ENCODE results near the gene MARK3. TPM values are rescaled to one million over a fixed set of nuclear protein-coding genes. Genes with fewer than 3 reads are reported as not detected.
"Not testable (repeated sequence)": the region's sequence is repeated elsewhere in the genome, so short reads cannot be mapped to it uniquely, and the experiment has no call there.

The MARK3 gene
- total RNA-seq, 2 experiments from 2014 or later: 87.4 to 88.0 TPM

DNA sequence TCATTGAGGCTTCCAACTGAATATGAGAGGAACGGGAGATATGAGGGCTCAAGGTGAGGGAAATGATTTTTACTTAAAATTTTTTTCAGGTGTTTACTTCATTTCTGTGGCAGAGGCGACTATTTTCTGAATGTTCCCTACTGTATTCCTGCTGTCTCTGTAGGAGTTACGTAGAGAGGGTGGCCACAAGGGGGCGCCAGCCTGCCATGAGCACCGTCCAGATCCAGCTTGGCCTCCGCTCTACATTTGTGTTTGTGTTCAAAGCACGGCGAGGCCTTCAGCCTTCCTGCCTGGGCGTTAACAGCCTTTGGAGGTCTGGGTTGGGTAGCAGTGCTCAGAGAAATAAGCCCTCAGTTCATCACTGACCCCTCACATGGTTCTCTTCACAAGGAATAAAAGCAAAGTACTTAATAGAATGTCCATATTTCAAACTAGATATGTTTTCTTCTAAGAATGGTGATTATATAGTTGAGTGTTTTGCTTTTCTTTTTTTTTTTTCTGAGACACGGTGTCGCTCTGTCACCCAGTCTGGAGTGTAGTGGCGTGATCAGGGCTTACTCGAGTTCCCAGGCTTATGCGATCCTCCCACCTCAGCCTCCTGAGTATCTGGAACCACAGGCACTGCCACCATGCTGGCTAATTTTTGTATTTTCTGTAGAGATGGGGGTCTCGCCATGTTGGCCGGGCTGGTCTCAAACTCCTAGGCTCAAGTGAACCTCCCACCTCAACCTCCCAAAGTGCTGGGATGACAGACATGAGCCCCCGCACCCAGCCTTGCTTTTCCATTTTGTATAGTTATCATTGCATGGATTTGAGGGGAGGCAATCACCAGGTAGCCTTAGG, 115.2 kb downstream of the MARK3 start:
- DNase-seq (peak; percentile 82), ATAC-seq (ENCODE audit: low read depth) (peak; percentile 89)
- Mint-ChIP-seq H3K27ac (no peak overlapping the region), H3K36me3 (peaks cover 13% of the 10 kb centered on the region), H3K4me3 (no peak overlapping the region), H3K27me3 (no peaks in the 10 kb centered on the region), H3K9me3 (no peaks in the 10 kb centered on the region), H3K4me1 (peaks cover 5% of the 10 kb centered on the region)
- POLR2A ChIA-PET: no interaction called here

DNA sequence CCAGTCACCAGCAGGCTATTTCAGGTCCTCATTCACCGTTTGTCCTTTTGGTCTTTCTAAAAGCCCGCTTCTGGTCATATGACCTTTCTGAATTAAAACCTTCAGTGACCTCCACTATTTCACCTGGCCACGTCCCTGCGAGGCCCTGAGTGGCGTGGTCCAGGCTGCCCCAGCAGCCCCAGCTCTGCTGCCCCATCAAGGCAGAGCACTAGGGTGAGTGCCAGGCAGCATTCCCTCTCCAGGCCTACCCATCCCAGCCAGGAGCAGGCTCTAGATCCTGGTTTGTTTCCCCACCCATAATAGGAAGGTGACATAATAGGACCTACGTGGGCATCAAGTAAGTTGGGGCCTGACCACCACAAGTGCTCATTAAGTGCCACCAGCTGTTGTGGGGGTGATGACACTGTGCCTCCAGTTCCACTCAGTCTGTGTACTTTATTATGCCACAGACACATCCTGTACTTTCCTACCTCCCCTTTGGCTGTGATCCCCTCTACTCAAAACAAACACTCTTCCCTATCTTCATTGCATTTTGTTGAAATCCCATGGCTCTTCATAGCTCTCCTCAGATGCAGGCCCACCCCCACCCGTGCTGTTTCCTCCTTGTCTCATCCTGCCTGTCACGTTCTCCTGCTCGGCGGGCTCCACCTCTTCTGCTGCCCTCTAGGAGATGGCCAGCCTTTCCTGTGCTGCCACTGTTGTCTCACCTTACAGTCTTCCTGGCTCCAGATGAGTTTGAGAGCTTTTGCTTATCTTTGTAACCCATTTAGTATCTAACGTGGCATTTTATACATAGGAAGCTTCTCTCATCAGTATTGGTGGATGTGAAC, 116.0 kb downstream of the MARK3 start:
- peaks cover 15% of the 10 kb centered on the region for H3K36me3 Mint-ChIP-seq
- no peak for DNase-seq
- peaks cover 5% of the 10 kb centered on the region for H3K4me1 Mint-ChIP-seq
- no peak overlapping the region for H3K4me3 Mint-ChIP-seq
- H3K27ac Mint-ChIP-seq: no peak overlapping the region
- no peaks in the 10 kb centered on the region for H3K9me3 Mint-ChIP-seq
- ATAC-seq (ENCODE audit: low read depth): no peak
- H3K27me3 Mint-ChIP-seq: no peaks in the 10 kb centered on the region
- POLR2A ChIA-PET: no interaction called here

DNA sequence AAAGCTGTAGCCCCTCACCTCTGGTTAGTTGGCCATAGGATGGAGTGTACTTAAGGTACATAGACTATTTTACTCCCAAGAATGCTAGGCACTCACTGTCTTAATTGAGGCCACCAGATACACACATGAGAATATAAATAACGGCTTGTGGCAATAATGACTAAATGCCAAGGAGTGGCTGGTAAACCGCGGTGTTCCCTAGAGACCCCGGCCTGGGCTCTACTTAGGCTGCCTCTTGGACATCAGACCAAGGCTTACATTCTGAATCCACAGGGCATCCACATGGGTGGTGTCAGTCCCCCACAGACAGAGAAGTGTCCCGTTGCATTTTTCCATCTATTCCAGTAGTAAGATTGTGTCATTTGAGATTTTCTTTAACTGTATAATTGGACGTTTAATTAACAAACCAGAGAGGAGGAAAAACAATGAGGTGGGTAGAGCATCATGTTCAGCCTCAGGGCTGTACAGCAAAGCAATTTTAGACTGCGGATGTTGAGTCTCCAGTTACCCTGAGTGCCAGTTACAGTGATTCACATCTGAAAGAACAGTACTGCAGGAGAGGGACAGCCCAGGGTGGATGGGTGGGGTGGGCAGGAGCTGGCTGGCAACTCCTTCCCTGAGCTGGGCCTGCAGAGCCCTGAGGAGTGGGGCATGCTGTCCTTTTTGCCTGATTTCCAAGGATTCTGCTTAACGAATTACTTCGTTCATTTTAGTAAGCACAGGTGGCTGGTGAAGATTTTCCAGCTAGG, 116.9 kb downstream of the MARK3 start:
- ATAC-seq (ENCODE audit: low read depth): no peak
- Mint-ChIP-seq H3K27ac (no peak overlapping the region), H3K36me3 (peaks cover 15% of the 10 kb centered on the region)

DNA sequence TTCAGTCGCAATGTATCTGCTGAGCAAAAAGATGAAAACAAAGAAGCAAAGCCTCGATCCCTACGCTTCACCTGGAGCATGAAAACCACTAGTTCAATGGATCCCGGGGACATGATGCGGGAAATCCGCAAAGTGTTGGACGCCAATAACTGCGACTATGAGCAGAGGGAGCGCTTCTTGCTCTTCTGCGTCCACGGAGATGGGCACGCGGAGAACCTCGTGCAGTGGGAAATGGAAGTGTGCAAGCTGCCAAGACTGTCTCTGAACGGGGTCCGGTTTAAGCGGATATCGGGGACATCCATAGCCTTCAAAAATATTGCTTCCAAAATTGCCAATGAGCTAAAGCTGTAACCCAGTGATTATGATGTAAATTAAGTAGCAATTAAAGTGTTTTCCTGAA, 117.7 kb downstream of the MARK3 start:
- Mint-ChIP-seq H3K27me3 (no peaks in the 10 kb centered on the region), H3K27ac (no peak overlapping the region), H3K9me3 (no peaks in the 10 kb centered on the region), H3K4me3 (no peak overlapping the region), H3K36me3 (peaks cover 15% of the 10 kb centered on the region), H3K4me1 (peaks cover 5% of the 10 kb centered on the region)
- no peak for DNase-seq
- ATAC-seq (ENCODE audit: low read depth): no peak
- POLR2A ChIA-PET: no interaction called here

More for the DNA sequence above, 116.9 kb downstream of the MARK3 start:
- Mint-ChIP-seq H3K27me3 (no peaks in the 10 kb centered on the region), H3K4me3 (no peak overlapping the region), H3K9me3 (no peaks in the 10 kb centered on the region), H3K4me1 (peaks cover 5% of the 10 kb centered on the region)
- POLR2A ChIA-PET: no interaction called here
- DNase-seq: no peak

DNA sequence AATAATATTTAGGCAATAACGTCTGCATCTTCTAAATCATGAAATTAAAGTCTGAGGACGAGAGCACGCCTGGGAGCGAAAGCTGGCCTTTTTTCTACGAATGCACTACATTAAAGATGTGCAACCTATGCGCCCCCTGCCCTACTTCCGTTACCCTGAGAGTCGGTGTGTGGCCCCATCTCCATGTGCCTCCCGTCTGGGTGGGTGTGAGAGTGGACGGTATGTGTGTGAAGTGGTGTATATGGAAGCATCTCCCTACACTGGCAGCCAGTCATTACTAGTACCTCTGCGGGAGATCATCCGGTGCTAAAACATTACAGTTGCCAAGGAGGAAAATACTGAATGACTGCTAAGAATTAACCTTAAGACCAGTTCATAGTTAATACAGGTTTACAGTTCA, 118.1 kb downstream of the MARK3 start:
- no peaks in the 10 kb centered on the region for H3K27me3 Mint-ChIP-seq
- POLR2A ChIA-PET: interaction anchor here (0.6 kb wide), 1 partner anchor 410 kb away, joined by 4 read pairs; no protein-coding TSS in a partner anchor
- no peak overlapping the region for H3K27ac Mint-ChIP-seq

DNA sequence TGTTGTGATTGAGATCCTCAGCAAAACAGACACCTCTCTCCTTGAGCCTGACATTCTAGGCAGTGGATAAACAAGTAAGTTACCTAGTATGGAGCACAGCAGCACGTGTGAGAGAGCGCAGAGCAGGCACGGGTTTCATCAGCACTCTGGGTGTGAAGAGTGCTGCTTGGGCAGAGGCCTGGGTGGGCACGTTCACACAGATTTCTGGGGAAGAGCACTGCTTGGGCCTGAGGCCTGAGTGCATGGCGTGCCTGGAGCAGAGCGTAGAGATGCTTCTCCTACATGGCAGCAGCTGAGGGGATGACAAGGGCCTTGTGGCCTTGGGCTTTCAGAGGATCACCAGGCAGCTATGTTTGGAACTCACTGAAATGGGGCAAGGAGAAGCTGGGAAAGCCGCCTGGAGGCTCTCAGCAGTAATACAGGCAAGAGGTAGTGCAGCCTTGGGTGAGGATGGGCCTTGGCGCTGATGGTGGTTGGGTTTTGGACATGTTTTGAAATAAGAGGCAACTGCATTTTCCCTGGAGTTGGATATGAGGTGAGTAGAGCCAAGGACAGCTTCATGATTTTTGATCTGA, 119.9 kb downstream of the MARK3 start:
- H3K9me3 Mint-ChIP-seq: no peaks in the 10 kb centered on the region
- no peak overlapping the region for H3K27ac Mint-ChIP-seq
- H3K27me3 Mint-ChIP-seq: no peaks in the 10 kb centered on the region
- H3K36me3 Mint-ChIP-seq: peaks cover 17% of the 10 kb centered on the region
- POLR2A ChIA-PET: no interaction called here
- peaks cover 2% of the 10 kb centered on the region for H3K4me1 Mint-ChIP-seq
- ATAC-seq (ENCODE audit: low read depth) (no peak), DNase-seq (no peak)
- no peak overlapping the region for H3K4me3 Mint-ChIP-seq

More for the DNA sequence above, 118.1 kb downstream of the MARK3 start:
- Mint-ChIP-seq H3K36me3 (peaks cover 15% of the 10 kb centered on the region), H3K9me3 (no peaks in the 10 kb centered on the region), H3K4me3 (no peak overlapping the region), H3K4me1 (peaks cover 5% of the 10 kb centered on the region)
- DNase-seq: no peak
- ATAC-seq (ENCODE audit: low read depth): no peak

DNA sequence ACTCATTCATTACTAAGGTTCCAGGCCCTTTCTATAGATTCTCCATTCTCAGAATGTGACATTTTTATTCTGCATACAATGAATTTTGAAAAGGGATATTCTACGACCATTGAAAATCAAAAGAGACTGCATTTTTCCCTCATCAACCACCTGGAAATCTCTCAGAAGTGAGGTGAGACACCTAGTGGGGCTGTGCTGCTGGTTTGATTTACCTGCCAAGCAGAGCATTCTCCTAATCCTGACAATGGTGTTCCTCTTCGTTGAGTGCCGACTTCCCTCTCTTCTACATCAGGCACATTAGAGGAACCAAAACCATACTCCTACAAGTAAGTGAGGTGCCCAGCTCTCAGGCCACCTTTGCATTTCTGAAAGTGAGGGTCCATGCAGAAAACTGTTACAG, 122.5 kb downstream of the MARK3 start:
- DNase-seq: no peak
- no peak overlapping the region for H3K27ac Mint-ChIP-seq
- H3K27me3 Mint-ChIP-seq: no peaks in the 10 kb centered on the region
- no peak overlapping the region for H3K4me3 Mint-ChIP-seq
- H3K4me1 Mint-ChIP-seq: no peaks in the 10 kb centered on the region
- peaks cover 14% of the 10 kb centered on the region for H3K36me3 Mint-ChIP-seq
- H3K9me3 Mint-ChIP-seq: no peaks in the 10 kb centered on the region
- no peak for ATAC-seq (ENCODE audit: low read depth)
- POLR2A ChIA-PET: no interaction called here

DNA sequence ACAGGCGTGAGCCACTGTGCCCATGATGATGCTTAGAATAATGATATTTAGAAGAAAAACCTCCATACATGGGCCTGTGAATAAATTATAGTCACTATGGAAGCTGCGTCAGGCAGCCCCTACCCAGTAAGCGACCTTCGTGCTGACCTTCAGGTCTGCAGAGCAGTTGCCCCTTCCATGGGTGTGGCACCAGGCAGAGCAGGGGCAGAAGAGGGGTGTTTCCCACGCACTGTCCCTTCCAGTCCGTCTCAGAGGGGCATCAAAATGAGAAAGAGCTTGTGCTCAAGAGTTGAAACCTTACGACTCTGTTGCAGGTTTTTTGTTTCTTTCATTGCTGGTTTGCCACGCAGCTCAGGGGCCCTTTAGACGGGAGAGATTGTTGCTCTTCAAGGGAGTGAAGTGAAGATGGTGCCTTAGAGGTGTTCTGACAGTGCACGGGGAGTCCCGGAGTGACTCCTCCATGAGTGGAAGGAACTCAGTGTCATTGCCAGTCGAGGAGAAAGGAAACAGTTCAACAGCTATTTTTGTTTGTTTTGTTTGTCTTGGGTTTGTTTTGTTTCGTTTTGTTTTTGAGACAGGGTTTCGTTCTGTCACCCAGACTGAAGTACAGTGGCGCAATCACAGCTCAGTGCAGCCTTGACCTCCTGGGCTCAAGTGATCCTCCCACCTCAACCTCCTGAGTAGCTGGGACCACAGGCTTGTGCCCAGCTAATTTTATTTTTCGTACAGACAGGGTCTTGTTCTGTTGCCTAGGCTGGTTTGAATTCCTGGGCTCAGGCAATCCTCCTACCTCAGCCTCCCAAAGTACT, 123.5 kb downstream of the MARK3 start:
- Mint-ChIP-seq H3K27me3 (no peaks in the 10 kb centered on the region), H3K9me3 (no peaks in the 10 kb centered on the region), H3K36me3 (peaks cover 11% of the 10 kb centered on the region), H3K27ac (no peak overlapping the region), H3K4me1 (no peaks in the 10 kb centered on the region), H3K4me3 (no peak overlapping the region)
- POLR2A ChIA-PET: no interaction called here
- DNase-seq (no peak), ATAC-seq (ENCODE audit: low read depth) (no peak)

DNA sequence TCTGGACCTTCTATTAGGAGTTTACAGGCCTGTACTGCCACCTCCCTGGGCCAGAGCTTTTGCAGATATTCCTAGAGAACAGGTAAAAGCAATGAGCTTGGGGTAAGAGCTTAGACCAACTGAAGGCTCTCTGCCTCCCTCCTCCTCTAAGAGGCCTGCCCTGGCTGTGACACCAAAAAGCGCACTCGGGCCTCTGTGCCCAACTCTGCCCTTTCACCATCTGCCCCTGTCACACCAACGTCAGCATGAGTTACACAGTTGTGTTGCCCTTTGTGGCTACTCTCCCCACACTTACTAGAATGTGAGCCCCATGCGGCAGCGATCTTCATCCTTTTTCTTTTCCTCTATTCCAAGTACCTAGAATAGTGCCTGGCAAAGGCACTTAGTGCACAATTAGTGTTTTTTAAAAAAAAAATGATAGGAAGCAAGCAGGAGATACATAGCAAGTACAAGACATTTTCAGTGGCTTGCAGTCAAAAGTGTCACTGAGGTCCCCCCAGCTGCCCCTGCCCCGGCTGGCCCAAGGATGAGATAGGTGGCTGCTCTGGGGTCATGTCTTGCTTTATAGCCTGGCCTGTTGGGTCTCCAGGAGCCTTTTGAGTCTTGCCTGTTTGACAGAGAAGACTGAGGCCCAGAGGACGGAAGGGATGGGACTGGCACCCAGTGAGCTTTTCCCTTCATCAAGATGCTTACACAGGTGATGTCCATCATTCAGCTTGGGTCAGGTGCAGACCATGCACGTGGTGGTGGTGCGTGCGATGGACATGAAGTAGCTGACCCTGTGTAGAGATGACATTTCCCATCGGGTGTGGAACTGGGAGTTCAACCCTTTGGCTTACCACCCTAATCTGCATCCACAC, 124.9 kb downstream of the MARK3 start:
- Mint-ChIP-seq H3K4me1 (no peaks in the 10 kb centered on the region), H3K27me3 (no peaks in the 10 kb centered on the region), H3K27ac (no peak overlapping the region), H3K4me3 (no peak overlapping the region), H3K36me3 (peaks cover 10% of the 10 kb centered on the region), H3K9me3 (no peaks in the 10 kb centered on the region)
- DNase-seq (no peak), ATAC-seq (ENCODE audit: low read depth) (no peak)
- POLR2A ChIA-PET: interaction anchor here (0.7 kb wide), 1 partner anchor 177 kb away, joined by 3 read pairs; the partner anchor contains the start of gene EIF5

DNA sequence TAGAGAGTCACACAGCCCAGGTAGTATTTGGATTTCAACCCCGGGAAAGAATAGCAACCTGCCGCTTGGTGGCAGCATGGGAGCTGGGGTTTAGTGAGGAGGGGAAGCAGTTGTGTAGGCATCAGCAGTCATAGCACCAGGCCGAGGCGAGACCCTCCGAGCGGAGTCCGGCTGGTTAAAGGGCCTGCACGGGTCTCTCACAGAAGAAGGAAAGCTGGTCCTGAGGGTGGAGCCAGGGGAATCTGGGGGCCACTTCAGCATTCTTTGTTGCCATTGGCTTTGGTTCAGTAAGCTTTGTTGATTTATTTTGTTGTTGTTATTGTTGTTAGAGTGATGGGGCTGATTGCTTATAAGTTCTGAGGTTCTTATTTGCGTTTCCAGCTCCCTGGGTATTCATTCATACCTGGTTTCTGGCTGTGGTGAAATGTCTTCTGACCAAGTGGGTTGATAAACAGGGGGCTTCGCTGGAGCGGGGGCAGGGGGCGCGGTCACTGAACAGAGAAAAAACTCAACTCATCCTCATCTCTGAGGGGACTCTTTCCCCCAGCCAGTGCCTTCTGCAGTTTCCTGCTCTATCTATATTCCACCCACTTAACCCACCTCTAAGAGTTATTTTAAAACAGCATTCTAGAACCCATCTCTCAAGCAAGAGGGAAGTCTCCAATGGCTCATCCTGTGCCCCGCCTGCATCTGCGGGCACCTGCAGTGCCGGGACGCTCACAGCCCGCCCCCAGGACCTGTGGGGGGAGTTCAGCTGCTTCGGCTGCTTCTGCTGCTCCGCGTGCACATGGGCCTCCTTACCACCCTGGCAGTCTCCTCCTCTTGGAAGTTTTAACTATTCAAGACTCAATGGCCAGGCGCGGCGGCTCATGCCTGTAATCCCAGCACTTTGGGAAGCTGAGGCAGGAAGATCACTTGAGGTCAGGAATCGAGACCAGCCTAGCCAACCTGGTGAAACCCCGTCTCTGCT, 125.8 kb downstream of the MARK3 start:
- H3K9me3 Mint-ChIP-seq: no peaks in the 10 kb centered on the region
- H3K27ac Mint-ChIP-seq: no peak overlapping the region
- no peaks in the 10 kb centered on the region for H3K27me3 Mint-ChIP-seq
- H3K4me3 Mint-ChIP-seq: no peak overlapping the region
- POLR2A ChIA-PET: interaction anchor here (0.7 kb wide), 1 partner anchor 177 kb away, joined by 3 read pairs; the partner anchor contains the start of gene EIF5
- H3K4me1 Mint-ChIP-seq: no peaks in the 10 kb centered on the region
- DNase-seq: no peak
- no peak for ATAC-seq (ENCODE audit: low read depth)
- peaks cover 6% of the 10 kb centered on the region for H3K36me3 Mint-ChIP-seq

DNA sequence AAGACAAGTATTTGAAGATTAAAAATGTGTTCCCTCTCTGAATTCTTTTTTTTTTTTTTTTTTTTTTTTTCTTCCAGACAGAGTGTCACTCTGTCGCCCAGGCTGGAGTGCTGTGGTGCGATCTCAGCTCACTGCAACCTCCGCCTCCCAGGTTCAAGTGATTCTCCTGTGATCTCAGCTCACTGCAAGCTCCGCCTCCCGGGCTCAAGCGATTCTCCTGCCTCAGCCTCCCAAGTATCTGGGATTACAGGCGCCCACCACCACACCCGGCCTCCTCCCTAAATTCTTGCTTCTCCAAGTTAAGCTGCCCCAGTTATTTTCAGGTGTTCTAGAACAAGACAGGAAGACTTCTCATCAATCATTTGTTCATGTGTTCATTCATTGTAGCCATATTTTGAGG, 127.0 kb downstream of the MARK3 start:
- H3K9me3 Mint-ChIP-seq; POLR2A ChIA-PET; H3K27me3 Mint-ChIP-seq; DNase-seq; H3K4me3 Mint-ChIP-seq; H3K36me3 Mint-ChIP-seq; ATAC-seq (ENCODE audit: low read depth); H3K4me1 Mint-ChIP-seq: not testable (repeated sequence)
- H3K27ac Mint-ChIP-seq: peak overlapping the region; percentile 60
